ENCODE measurements around the gene HDAC4.

DNA sequence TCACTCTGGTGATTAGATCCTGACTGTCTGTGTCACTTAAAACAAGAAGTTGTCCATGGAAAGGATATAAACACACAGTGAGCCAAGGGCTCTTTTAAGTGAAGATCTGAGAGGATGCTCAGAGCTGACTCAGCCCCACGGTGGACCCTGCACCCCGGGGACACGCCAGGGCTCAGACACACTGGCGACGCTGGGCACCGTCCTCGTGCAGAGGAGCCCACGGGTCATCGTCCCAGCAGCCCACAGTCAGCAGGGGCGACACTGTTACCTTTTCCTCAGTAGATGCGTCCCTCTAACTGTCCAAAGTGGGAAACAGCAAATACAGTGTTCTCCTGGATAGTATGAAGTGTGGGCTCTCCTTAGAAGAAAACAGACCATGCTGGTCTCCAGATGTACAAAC is 225.6 kb downstream of the HDAC4 start:
- TF ChIP-seq GATA2 (IDR thresholded peaks at IDR 0.05; ENCODE audit: low read depth, low read length): no peak
- TF ChIP-seq GATA3 (IDR thresholded peaks at IDR 0.05; ENCODE audit: low read depth, low read length): no peak

Data from SH-SY5Y (cell line).